Measurements from ENCODE around the gene RASSF1. TPM values are rescaled to one million over a fixed set of nuclear protein-coding genes. Genes with fewer than 3 reads are reported as not detected.

The RASSF1 gene
- total and polyA plus RNA-seq, 2 of the 13 experiments (the other 11 are each of a cell fraction or from before 2014, with no cell fraction given), result 10.2 to 27.5 TPM

- intact Hi-C loops (cut with micrococcal nuclease; ENCODE audit: unreplicated experiment), result no loop called here
- peak overlapping the region; percentile 10 to 88 (median 35) for H3K4me3 ChIP-seq (replicated peaks in 1 of 3; ENCODE audit: insufficient read depth in 1 of 3, low read depth in 2 of 3, low read length in 3 of 3)
- peaks cover 3 to 15% of the 10 kb centered on the region in 2 experiments; a peak in 2 of 5 replicates for H3K27me3 ChIP-seq (ENCODE audit: control insufficient read depth in 1 of 2, insufficient read depth in 2 of 2, low read length in 2 of 2)
- peak; percentile 13 for ATAC-seq
- no peak overlapping the region for H3K27ac ChIP-seq (ENCODE audit: extremely low read length, insufficient read depth, low read length)
- no peak overlapping the region for H3K9ac ChIP-seq (ENCODE audit: insufficient read depth, low read depth, low read length)
- peaks cover 6 to 14% of the 10 kb centered on the region in 2 experiments; a peak in 4 of 5 replicates for H3K36me3 ChIP-seq (replicated peaks in 1 of 2; ENCODE audit: control insufficient read depth in 1 of 2, insufficient read depth in 2 of 2, low read length in 2 of 2)
- no TSS peak for BruUV-seq (replicated peaks)
- peaks cover 37% of the 10 kb centered on the region for H3K4me1 ChIP-seq (ENCODE audit: insufficient read depth, low read length)
- H3K4me2 ChIP-seq (ENCODE audit: low read depth, low read length), result peak overlapping the region; percentile 94
- H3K9me3 ChIP-seq (ENCODE audit: low read length), result no peaks in the 10 kb centered on the region
- peak overlapping the region; percentile 67 for H2AFZ ChIP-seq (ENCODE audit: low read length)
- no peak for FAIRE-seq
- POLR2A ChIA-PET, result interaction anchor here (1.0 to 1.2 kb wide), 2 partner anchors 9 to 23 kb away, joined by 3 to 10 read pairs; partner anchors contain the start of genes CYB561D2 and NPRL2
- peaks cover 25% of the 10 kb centered on the region for H4K20me1 ChIP-seq (ENCODE audit: insufficient read depth, low read length)
- CTCF ChIA-PET (ENCODE audit: low intra/inter-chr PET ratio, low total read pairs), result no interaction called here
- in situ Hi-C loops (cut with HindIII; ENCODE audit: extremely low pct_ligation_motif_present, low pct_unique_long_range_greater_than_20kb), result no loop called here
- peaks cover 39% of the 10 kb centered on the region for H3K79me2 ChIP-seq (ENCODE audit: insufficient read depth, low read length)
- 0% methylated on average over 1 of the region's 8 CpGs for WGBS (ENCODE audit: low lambda C conversion rate)
- DNase-seq (ENCODE audit: low spot score), result no peak
- TF ChIP-seq CREM (IDR thresholded peaks at IDR 0.05) (peak; percentile 85; the same call in 1 of the 2 replicates), CREM (CRISPR knock-in tag; IDR thresholded peaks at IDR 0.05) (no peak), ZBTB7A (CRISPR knock-in tag; IDR thresholded peaks at IDR 0.05) (no peak), ZNF232 (CRISPR knock-in tag; IDR thresholded peaks at IDR 0.05; ENCODE audit: borderline replicate concordance) (no peak), PAX8 (CRISPR knock-in tag; IDR thresholded peaks at IDR 0.05; ENCODE audit: borderline replicate concordance) (0 out of 2 replicates have a peak, but pooled peaks have one; percentile 15), AHDC1 (CRISPR knock-in tag; IDR thresholded peaks at IDR 0.05; ENCODE audit: borderline replicate concordance) (0 out of 2 replicates have a peak, but pooled peaks have one; percentile 25), ZNF569 (CRISPR knock-in tag; IDR thresholded peaks at IDR 0.05; ENCODE audit: borderline replicate concordance) (0 out of 2 replicates have a peak, but pooled peaks have one; percentile 13), ZFP36L1 (CRISPR knock-in tag; IDR thresholded peaks at IDR 0.05) (0 out of 2 replicates have a peak, but pooled peaks have one; percentile 10), USF2 (IDR thresholded peaks at IDR 0.05; ENCODE audit: low read depth, low read length) (no peak), USF2 (CRISPR knock-in tag; IDR thresholded peaks at IDR 0.05; ENCODE audit: borderline replicate concordance) (0 out of 2 replicates have a peak, but pooled peaks have one; percentile 37), NFIB (CRISPR knock-in tag; IDR thresholded peaks at IDR 0.05; ENCODE audit: borderline replicate concordance) (no peak), ZSCAN31 (CRISPR knock-in tag; IDR thresholded peaks at IDR 0.05; ENCODE audit: low read depth) (no peak), ZNF788 (CRISPR knock-in tag; IDR thresholded peaks at IDR 0.05; ENCODE audit: borderline replicate concordance) (0 out of 2 replicates have a peak, but pooled peaks have one; percentile 2), PRPF4 (IDR thresholded peaks at IDR 0.05; ENCODE audit: low read depth, low read length, poor library complexity, severe bottlenecking) (no peak), HIVEP1 (CRISPR knock-in tag; IDR thresholded peaks at IDR 0.05) (peak; percentile 1; the same call in 1 of the 2 replicates), ZSCAN9 (CRISPR knock-in tag; IDR thresholded peaks at IDR 0.05; ENCODE audit: borderline replicate concordance) (peak; percentile 0; the same call in 1 of the 2 replicates), ZNF556 (CRISPR knock-in tag; IDR thresholded peaks at IDR 0.05; ENCODE audit: borderline replicate concordance) (no peak), ZNF354B (CRISPR knock-in tag; IDR thresholded peaks at IDR 0.05) (no peak)
Measured at GRCh38 chr3:50359760-50360110, 19.1 kb upstream of the RASSF1 start.
